Non-pigmented ciliary epithelial cell (primary cell): Measurements from ENCODE around the gene CADM2.
A peak's percentile ranks its signal among the peaks of the same experiment; 100 is the strongest.

ENCODE experiments used
- DNase-seq: peaks from one replicate; pipeline ENCODE4 v3.0.0-alpha.2; 2010; ENCODE audit warnings: low read depth

CADM2 gene

GRCh38 chr3:85801955-85802354 is 843.2 kb downstream of the CADM2 start:
- no peak for DNase-seq

GRCh38 chr3:85808755-85809154 is 850.0 kb downstream of the CADM2 start:
- no peak for DNase-seq

- no peak for DNase-seq
These were observed 862.5 kb downstream of the CADM2 start for GRCh38 chr3:85821130-85821756.

GRCh38 chr3:85835857-85836440 is 877.2 kb downstream of the CADM2 start:
- no peak for DNase-seq

- no peak for DNase-seq
These were observed 878.6 kb downstream of the CADM2 start for GRCh38 chr3:85837402-85837801.

GRCh38 chr3:85838921-85839320 is 880.1 kb downstream of the CADM2 start:
- DNase-seq: no peak

GRCh38 chr3:85842081-85842480 is 883.3 kb downstream of the CADM2 start:
- DNase-seq: no peak

- DNase-seq: no peak
These were observed 888.2 kb downstream of the CADM2 start for GRCh38 chr3:85846940-85847339.

- no peak for DNase-seq
These were observed 892.3 kb downstream of the CADM2 start for GRCh38 chr3:85851071-85851470.

GRCh38 chr3:85853805-85854204 is 895.0 kb downstream of the CADM2 start:
- DNase-seq: no peak

- DNase-seq: no peak
These were observed 904.2 kb downstream of the CADM2 start for GRCh38 chr3:85862893-85863455.

GRCh38 chr3:85864896-85865295 is 906.1 kb downstream of the CADM2 start:
- DNase-seq: no peak

- no peak for DNase-seq
These were observed 908.3 kb downstream of the CADM2 start for GRCh38 chr3:85867072-85867471.

GRCh38 chr3:85875589-85875988 is 916.8 kb downstream of the CADM2 start:
- DNase-seq: no peak

GRCh38 chr3:85877631-85878030 is 918.8 kb downstream of the CADM2 start:
- no peak for DNase-seq

GRCh38 chr3:85881833-85882393 is 923.1 kb downstream of the CADM2 start:
- no peak for DNase-seq

- no peak for DNase-seq
These were observed 931.3 kb downstream of the CADM2 start for GRCh38 chr3:85890043-85890555.

- DNase-seq: no peak
These were observed 944.6 kb downstream of the CADM2 start for GRCh38 chr3:85903434-85903833.

- DNase-seq: peak; percentile 30
These were observed 954.2 kb downstream of the CADM2 start for GRCh38 chr3:85912980-85913379.

- DNase-seq: no peak
These were observed 963.6 kb downstream of the CADM2 start for GRCh38 chr3:85922374-85922773.

- DNase-seq: no peak
These were observed 971.9 kb downstream of the CADM2 start for GRCh38 chr3:85930718-85931117.

- no peak for DNase-seq
These were observed 974.5 kb downstream of the CADM2 start for GRCh38 chr3:85933326-85933725.

GRCh38 chr3:85935171-85935570 is 976.4 kb downstream of the CADM2 start:
- DNase-seq: no peak
